ENCODE measurements around the gene RNF183. TPM values are rescaled to one million over a fixed set of nuclear protein-coding genes. Genes with fewer than 3 reads are reported as not detected.

RNF183 gene
- total RNA-seq, 1 donor from 2014 or later: not detected

GRCh38 chr9:113320051-113320450, 16.9 kb upstream of the RNF183 start:
- Mint-ChIP-seq H3K27ac (ENCODE audit: unreplicated experiment) (no peak overlapping the region), H3K27me3 (ENCODE audit: low read depth, unreplicated experiment) (peaks cover 15% of the 10 kb centered on the region), H3K36me3 (ENCODE audit: low read depth, unreplicated experiment) (peaks cover 7% of the 10 kb centered on the region), H3K4me1 (ENCODE audit: low read depth, unreplicated experiment) (no peaks in the 10 kb centered on the region), H3K9me3 (ENCODE audit: unreplicated experiment) (peaks cover 6% of the 10 kb centered on the region), H3K4me3 (ENCODE audit: unreplicated experiment) (no peak overlapping the region)
- Histone ChIP-seq H3K27ac (ENCODE audit: low read depth, low read length) (no peak overlapping the region), H3K9me3 (ENCODE audit: insufficient read depth, low read depth, low read length) (no peaks in the 10 kb centered on the region), H4K20me1 (ENCODE audit: insufficient read depth, low read length) (no peaks in the 10 kb centered on the region), H2AFZ (ENCODE audit: low read depth, low read length) (no peak overlapping the region), H3K79me2 (ENCODE audit: insufficient read depth, low read length) (no peaks in the 10 kb centered on the region), H3K4me3 (ENCODE audit: insufficient read depth, low read depth, low read length) (no peak overlapping the region), H3K4me1 (ENCODE audit: insufficient read depth, low read length) (no peaks in the 10 kb centered on the region), H3K4me2 (ENCODE audit: low read length) (no peak overlapping the region), H3K27me3 (ENCODE audit: insufficient read depth, low read length) (no peaks in the 10 kb centered on the region), H3K9ac (ENCODE audit: low read length) (no peak overlapping the region), H3K36me3 (ENCODE audit: insufficient read depth, low read length) (no peaks in the 10 kb centered on the region)
- TF ChIP-seq EZH2 (IDR thresholded peaks at IDR 0.05; ENCODE audit: insufficient read depth, low read length) (no peak), CTCF (IDR thresholded peaks at IDR 0.05; ENCODE audit: insufficient read depth, low read depth, low read length) (no peak)
- no peak for FAIRE-seq
- no peak for DNase-seq (ENCODE audit: low read depth)

GRCh38 chr9:113319054-113319453, 15.9 kb upstream of the RNF183 start:
- H3K27me3 ChIP-seq (ENCODE audit: insufficient read depth, low read length): no peaks in the 10 kb centered on the region
- FAIRE-seq: no peak

More at GRCh38 chr9:113319054-113319453, 15.9 kb upstream of the RNF183 start:
- no peak overlapping the region for H3K4me3 Mint-ChIP-seq (ENCODE audit: unreplicated experiment)
- Histone ChIP-seq H3K36me3 (ENCODE audit: insufficient read depth, low read length) (no peaks in the 10 kb centered on the region), H4K20me1 (ENCODE audit: insufficient read depth, low read length) (no peaks in the 10 kb centered on the region), H3K9me3 (ENCODE audit: insufficient read depth, low read depth, low read length) (no peaks in the 10 kb centered on the region), H3K4me1 (ENCODE audit: insufficient read depth, low read length) (no peaks in the 10 kb centered on the region), H3K4me2 (ENCODE audit: low read length) (no peak overlapping the region), H3K4me3 (ENCODE audit: insufficient read depth, low read depth, low read length) (no peak overlapping the region), H3K79me2 (ENCODE audit: insufficient read depth, low read length) (no peaks in the 10 kb centered on the region), H3K27ac (ENCODE audit: low read depth, low read length) (no peak overlapping the region), H3K9ac (ENCODE audit: low read length) (no peak overlapping the region), H2AFZ (ENCODE audit: low read depth, low read length) (no peak overlapping the region)
- H3K27me3 Mint-ChIP-seq (ENCODE audit: low read depth, unreplicated experiment): peaks cover 17% of the 10 kb centered on the region
- peaks cover 7% of the 10 kb centered on the region for H3K36me3 Mint-ChIP-seq (ENCODE audit: low read depth, unreplicated experiment)
- H3K9me3 Mint-ChIP-seq (ENCODE audit: unreplicated experiment): peaks cover 6% of the 10 kb centered on the region
- TF ChIP-seq CTCF (IDR thresholded peaks at IDR 0.05; ENCODE audit: insufficient read depth, low read depth, low read length) (no peak), EZH2 (IDR thresholded peaks at IDR 0.05; ENCODE audit: insufficient read depth, low read length) (no peak)
- DNase-seq (ENCODE audit: low read depth): no peak
- H3K27ac Mint-ChIP-seq (ENCODE audit: unreplicated experiment): no peak overlapping the region
- H3K4me1 Mint-ChIP-seq (ENCODE audit: low read depth, unreplicated experiment): no peaks in the 10 kb centered on the region

Measured in astrocyte (in vitro differentiated cells and primary cell).